GM21528 (cell line): ENCODE measurements around the gene ZNF90.
"Not testable (repeated sequence)": the region's sequence is repeated elsewhere in the genome, so short reads cannot be mapped to it uniquely, and the experiment has no call there.

Experiments used
- ATAC-seq: cut with Tn5 transposase; IDR thresholded peaks from one replicate; pipeline ENCODE4 v1.9.1; 2021; ENCODE audit warnings: mild to moderate bottlenecking, moderate library complexity; ENCODE audit not compliant: unreplicated experiment, low FRiP score

ZNF90 gene

DNA sequence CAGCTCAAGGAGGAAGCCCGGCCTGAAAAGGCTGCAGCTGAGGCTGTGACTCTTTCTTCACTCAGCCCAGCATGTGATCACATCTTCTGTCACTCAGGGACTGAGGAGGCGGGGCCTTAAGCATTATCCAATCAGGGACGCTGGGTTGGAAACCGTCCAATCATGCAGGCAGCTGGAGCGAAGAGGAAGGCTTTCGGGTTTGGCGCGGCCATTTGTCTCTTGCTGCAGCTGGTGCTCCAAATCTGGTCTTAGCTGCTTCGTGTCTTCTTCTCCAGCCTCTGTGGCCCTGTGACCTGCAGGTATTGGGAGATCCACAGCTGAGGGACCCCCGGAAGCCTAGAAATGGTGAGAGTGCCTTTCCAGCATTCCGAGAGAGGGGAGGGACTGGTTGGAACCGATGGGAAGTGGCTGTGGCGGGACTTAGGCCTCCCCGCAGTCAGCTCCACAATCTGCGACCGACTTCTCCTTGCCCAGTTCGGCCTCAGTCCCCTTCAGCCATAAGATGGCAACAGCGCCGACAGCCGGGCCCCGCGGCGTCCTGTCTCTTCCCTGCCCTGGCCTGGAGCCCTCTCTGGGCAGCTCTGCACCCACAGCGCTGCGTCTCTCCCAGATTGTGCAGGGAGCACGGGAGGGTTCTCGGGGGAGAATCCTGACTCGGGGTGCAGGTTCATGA, at the start of gene ZNF90:
ZNF90 (plus strand) TSS at position 210 of the 673 bp plus-strand sequence; CDS start at position 343, 133 bp downstream.
- peak; percentile 77 for ATAC-seq

DNA sequence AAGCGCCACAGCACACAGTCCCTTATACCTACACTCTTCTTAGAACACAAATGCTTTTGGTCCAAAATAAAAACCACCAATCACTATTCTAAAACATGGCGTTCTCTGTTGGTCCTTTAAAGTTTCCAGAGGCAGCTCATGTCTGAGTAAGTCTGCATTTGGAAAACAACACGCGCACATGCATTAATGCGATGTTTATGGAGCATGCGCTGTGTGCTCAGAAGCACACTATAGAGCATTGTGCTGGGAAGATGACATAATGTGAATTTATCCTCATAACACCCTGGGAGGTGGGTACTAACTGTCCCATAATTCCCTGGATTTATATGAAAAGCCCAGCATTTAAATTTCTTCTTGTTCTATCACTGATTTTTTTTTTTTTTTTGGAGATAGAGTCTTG, 49.2 kb upstream of the ZNF90 start:
- ATAC-seq = no peak

DNA sequence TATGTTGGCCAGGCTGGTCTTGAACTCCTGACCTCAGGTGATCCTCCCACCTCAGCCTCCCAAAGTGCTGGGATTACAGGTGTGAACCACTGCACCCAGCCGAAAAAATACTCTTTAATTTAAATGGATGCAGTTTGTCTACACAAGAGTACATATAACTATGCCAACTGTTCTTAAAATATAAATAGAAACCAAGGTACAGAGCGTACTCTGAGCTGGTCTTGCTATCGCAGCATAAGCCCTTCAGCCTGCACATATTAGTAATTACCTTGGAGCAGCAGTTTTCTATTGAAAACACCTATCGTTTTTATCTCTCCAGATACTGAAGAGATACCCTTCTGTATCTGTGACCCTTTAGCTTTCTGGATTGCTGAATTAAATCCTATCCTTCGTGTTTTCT, 41.9 kb upstream of the ZNF90 start:
- ATAC-seq = no peak

DNA sequence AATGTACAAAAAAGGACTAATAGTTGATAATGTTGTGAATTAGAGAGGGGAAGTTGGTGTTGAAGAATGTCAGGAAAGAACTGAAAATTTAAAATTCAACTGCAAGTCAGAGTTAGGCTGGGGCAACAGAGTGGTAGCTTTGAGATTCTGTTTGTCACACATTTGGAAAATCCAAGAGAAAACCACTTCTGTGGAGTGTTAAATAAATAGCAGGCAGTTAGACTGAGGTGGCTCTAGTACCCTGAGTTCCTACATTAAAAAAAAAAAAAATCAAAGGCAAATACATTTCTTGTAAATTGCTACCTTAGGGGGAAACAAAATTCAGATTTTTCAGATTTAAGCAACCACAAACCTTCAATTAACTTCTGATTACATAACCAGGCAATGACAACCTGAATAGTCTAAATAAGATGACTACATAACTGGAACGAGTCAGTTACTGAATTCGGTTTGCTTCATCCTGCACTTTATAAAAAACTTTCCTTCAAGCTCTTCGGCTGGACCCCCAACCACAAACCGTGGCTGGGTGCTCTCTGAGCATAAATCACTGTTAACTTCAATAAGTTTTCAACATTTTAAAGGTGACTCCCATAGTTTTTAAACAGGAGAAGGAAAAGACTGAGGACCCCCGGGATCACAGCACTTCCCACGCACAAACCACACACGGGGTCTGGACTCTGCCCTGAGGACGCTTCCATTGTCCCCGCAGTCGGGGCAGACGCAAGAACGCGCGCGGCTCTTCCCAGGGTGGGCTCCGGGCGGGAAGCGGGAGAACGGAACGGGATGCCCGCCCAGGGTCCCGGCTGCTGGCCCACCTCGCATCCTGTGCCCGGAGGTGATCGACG, 39.2 kb upstream of the ZNF90 start:
- ATAC-seq = peak; percentile 25

DNA sequence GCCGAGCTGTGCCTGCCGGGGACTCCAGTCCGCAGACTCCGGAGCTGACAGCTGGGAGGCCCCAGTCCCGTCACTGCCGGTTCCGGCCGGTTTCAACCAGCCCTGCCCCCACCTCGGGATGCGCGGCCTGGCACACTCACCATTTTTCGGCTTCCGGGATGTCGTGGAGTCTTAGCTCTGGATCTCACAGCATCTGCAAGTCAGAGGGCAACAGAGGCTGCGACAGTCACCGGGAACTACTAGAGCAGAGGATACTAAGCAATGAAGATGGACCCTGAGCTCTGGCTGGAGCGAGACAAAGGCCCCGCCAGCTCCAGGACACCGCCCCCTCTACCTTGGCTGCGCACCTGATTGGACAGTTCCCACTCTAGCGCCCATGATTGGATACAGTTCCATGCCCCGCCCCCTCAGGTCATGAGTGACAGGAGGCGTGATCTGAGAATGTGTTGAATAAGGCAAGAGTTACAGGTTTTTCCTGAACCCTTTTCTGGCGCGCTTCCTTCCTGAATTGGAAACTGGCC, 38.5 kb upstream of the ZNF90 start, which contains the start of gene ZNF682:
ZNF682 (minus strand) TSS at position 303 of the 521 bp plus-strand sequence; CDS start at position 143, 160 bp downstream.
- peak; percentile 92 for ATAC-seq

DNA sequence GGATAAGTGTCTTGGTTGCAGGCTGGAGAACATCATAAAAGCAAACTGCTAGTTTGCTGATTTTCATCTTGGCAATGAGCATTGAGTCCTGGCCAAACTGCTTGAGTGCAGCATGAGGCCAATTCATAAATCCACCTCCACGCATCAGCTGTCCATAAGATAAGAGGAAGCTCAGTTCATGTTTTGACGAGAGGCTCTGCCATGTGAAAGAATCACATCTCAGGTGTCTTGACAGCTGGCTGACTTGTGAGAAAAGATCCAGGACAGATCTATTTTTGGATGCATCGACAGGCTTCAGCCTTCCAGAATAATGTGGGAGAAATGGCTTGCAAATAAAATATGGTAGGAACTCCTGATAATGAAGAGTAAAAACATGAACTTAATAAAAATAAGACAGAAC, 33.1 kb upstream of the ZNF90 start:
- ATAC-seq = no peak

DNA sequence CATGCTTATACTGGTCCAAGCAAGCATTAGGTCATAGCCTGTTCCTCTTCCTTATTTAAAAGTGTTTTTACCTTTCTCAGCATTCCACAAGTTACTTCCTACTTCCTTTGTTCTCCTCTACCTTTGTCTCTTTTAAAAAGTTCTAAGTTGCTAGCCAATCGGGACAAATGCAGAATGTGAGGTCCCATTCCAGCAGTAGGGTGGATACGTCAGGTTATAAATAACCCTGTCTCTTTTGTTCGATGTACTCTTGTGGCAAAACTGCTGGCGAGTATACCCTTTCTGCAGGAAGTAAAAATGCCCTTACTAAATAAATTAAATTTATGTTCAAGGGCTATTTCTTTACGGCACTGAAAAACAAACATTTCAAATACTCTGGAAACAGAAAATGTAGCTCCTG, 32.1 kb upstream of the ZNF90 start:
- not testable (repeated sequence) for ATAC-seq

DNA sequence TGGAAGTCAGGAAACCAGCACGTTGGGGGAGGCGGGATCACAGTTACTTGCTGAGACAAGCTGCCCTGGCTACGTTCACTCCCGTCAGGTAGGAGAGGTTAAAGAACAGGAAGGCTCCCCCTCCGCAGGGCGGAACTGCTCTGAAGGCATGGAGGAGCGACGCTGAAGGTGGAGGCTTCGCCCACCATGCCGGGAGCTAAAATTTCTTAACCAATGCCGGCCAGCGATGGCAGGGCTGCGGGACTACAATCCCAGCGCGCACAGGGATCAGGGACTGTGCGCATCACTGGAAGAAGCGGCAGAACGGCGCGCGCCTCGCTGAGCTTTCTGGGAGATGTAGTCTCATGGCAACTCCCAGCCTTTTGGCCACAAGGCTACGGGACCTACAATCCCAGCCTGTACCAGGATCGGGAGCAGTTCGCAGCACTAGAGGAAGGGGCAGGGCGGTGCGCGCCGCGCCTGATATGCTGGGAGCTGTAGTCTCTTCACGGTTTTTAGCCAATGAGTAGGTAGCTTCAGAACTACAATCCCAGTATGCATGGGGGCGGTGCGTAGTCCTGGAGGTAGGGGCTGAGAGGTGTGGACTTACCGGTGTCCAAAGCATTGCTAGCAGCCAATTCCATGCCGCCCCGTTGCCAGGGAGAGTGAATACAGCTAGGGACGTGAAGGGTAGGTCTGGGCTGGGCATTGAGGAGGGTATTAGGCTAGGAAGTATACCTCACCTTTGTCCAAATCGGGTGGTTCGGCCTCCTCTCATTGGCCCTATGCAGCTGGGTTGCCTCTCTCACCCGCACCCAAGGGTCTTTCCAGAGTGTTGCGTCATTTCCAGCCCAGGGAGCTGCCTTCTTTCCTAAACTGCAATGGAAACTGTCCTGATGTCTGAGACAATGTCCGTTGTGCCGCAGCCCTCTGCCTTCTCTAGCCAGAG, 25.7 kb upstream of the ZNF90 start:
- peak; percentile 87 for ATAC-seq

DNA sequence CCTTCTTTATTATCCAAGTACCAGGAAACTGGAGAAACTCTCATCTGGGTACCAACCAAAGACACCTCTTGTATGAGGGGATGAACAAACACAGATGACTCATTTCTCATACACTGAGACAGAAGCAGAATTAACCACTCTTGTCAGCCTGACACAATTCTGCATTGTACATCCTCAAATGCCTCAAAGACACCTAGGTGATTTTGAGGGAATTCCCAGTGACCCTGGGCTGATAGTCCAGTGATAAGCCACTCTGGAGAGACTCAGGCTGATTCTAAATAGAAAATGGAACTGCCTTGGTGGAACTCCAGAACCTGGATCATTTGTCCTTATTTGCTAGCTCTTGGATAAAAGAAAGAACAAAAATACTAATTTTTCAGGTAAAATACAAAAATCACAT, 19.1 kb upstream of the ZNF90 start:
- not testable (repeated sequence) for ATAC-seq

DNA sequence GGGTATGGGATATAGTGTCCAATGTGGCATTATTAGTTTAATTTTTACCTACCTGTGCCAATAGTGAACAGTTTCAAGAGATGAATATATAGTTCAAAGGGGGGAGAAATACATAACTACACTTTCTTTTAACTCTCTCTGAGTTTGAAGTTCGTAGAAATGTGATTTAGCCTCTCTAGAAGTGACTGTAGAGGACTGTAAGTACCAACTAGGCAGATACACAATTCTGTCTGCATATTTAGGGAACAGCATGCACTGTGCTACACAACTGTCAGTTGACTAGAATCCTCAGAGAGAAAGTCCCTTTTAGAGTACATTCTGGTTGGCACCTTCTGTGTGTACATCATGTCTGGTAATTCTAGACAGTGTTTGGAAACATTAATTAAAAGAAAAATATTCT, 17.5 kb upstream of the ZNF90 start:
- no peak for ATAC-seq

DNA sequence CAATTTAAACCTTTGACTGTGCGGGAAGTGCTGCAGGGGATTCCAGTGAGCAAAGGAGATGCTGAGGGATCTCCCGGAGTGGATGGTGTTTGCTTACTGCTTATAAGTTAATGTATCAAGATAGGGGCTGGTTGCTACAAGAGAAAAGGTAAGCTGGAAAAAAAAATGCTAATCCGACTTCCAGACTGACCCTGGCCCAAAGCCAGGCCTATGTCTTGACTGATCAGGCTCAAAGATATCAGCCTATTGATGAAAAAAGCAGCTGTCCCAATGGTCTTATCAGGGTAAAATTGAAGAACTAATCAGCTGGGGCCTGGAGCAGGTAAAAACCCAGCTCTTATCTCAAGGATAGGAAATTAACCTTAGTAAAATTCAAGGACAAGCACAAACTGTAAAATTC, 10.9 kb upstream of the ZNF90 start:
- ATAC-seq = no peak

DNA sequence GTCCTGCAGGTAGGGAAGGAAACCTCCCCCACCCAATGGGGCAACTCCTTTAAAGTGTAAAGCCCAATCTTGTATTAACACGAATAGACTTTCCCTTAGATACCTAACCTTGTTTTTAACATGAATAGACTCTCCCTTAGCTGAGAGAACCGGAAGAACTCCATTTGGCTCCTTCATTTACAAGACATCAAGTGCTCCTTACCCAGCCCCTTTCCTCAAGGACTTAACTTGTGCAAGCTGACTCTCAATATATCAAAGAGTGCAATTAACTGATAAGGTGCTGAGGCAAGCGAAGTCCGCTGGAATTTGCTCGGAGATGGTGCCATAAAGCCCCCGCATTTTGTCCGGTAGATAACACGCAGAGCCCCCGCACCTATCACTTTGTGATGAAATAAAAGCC, 9.9 kb upstream of the ZNF90 start:
- ATAC-seq = no peak

DNA sequence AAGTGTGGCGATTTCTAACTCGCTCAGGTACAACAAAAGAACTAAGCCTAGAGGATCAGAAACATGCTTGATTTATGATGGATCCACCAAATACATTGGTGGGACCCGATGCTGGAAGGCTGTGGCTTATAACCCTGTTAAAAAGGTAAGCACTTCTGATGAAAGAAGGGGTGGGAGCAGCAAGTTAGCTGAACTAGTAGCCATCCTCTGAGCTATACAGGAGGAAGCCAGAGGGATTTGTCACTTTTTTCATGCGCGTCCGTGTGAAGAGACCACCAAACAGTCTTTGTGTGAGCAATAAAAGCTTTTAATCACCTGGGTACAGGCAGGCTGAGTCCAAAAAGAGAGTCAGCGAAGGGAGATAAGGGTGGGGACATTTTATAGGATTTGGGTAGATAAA, 9.2 kb upstream of the ZNF90 start:
- ATAC-seq = not testable (repeated sequence)

DNA sequence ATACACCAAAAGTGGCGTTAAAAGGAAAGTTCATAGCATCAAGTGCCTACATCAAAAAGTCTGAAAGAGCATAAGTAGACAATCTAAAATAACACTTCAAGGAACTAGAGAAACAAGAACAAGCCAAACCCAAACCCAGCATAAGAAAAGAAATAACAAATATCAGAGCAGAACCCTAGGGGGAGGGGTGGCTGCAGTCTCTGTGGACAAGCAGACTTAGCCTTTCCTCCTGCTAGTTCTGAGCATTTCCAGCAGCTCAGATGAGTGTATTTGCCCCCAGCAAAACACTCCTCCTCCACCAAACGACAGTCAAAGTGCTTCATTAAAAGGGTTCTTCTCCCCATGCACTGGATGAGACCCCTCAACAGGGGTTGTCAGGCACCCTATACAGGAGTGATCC, 7.1 kb upstream of the ZNF90 start:
- no peak for ATAC-seq

DNA sequence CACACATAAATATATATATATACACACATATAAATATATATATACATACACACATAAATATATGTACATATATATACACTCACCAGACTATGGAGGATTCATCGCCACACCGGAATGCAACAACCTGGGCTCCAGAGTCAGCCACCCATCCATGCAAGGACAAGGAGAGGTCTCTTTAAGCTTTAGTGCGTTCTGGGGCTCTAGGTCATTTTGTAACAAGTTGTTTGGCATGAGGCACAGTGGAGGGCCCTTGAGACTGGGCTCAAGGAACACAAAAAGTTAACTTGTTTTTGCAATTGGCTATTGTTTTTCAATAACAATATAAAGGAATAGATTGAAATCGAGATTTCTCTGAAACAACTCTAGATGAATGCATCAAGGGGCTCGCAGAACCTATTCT, 4.9 kb upstream of the ZNF90 start:
- no peak for ATAC-seq

DNA sequence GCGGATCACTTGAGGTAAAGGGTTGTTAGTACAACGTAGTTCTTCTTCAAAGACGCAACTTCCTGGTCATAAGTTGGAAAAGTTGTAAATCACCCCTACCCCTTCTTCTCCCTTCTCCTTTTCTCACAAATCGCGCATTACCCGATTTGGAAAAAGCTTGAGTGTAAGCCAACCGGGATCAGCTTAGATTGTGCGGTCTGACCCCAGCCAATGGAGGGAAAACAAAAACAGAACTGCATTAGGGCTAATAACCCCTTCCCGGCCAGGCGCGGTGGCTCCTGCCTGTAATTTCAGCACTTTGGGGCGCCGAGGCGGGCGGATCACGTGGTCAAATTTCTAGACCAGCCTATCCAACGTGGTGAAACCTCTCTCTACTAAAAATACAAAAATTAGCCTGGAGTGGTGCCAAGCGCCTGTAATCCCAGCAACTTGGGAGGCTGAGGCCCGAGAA, 806 bp downstream of the ZNF90 start:
- ATAC-seq = no peak

DNA sequence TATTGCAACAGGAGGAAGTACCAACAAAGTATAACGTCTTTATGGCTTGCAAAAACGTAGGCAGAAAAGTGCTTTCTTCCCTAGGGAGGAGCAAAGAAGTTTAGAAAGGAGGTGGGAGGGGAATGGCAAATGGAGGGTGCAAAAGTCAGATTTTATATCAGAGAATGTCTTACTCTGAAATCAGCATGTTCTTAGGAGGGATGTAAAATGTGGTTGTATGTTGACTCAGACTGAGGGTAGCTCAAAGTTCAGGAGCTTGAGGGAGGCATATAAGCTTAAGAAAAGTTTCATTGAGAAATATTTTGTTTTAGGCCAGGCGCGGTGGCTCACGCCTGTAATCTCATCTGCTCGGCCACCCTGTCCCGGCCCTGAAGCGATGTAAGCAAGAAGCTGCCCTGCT, 1.7 kb downstream of the ZNF90 start:
- ATAC-seq = no peak

DNA sequence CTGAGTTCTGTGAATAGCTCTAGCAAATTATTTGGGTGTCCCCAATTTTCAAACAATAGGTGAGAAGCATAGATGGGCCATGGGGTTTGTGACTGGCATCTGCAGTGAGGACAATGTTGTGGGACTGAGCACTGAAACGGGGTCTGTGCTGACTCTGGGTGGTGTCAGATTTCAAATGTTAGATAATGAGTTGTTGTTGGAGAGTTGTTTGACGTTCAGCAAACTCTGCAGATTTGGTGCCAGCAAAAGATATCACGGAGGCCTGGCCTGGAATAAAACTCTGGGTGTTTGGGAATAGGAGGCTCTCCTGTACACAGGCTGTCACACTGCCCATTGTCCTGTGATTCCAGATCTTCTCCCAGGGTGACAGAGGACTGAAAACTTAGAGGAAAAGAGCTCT, 2.9 kb downstream of the ZNF90 start:
- ATAC-seq = no peak

DNA sequence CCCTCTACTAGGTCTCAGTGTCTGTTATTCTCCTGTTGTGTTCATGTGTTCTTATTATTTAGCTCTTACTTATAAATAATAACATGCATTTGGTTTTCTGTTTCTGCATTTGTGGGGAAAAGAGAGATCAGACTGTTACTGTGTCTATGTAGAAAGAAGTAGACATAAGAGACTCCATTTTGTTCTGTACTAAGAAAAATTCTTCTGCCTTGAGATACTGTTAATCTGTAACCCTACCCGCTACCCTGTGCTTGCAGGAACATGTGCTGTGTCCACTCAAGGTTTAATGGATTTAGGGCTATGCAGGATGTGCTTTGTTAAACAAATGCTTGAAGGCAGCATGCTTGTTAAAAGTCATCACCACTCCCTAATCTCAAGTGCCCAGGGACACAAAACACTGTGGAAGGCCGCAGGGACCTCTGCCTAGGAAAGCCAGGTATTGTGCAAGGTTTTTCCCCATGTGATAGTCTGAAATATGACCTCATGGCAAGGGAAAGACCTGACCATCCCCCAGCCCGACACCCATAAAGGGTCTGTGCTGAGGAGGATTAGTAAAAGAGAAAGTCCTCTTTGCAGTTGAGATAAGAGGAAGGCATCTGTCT, 4.5 kb downstream of the ZNF90 start:
- ATAC-seq = not testable (repeated sequence)

DNA sequence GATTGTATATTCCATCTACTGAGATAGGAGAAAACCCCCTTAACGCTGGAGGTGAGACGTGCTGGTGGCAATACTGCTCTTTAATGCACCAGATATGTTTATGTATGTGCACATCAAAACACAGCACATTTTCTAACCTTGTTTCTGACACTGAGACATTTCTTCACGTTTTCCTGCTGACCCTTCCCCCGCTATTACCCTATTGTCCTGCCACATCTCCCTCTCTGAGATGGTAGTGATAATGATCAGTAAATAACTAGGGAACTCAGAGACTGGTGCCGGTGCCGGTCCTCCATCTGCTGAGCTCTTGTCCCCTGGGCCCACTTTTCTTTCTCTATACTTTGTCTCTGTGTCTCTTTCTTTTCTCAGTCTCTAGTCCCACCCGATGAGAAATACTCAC, 5.1 kb downstream of the ZNF90 start:
- ATAC-seq = not testable (repeated sequence)
